Measurements from ENCODE around the gene CTRL.

The CTRL gene

DNA sequence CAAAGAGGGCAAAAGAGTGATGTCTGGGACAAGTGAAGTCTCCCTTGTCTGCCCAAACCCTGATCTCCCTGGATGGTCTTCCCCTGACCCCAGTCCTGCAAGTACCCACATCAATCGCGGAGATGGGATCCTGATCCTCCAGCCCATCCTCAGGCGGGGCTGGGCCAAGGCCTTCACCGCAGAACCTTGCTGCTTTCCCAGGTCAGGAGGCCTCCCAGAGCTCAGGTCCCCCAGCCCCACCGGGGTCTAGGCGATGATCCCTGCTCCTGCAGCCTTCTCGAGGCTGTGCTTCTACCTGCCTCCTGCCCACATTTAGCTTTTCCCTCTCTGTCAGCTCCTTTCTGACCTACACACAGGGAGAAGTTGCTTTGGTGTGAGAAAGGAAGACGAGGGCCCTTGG, 30.5 kb upstream of the CTRL start:
- no peak for DNase-seq

GRCh38 chr16:67961551-67961957, 29.9 kb upstream of the CTRL start:
- no peak for DNase-seq

DNA sequence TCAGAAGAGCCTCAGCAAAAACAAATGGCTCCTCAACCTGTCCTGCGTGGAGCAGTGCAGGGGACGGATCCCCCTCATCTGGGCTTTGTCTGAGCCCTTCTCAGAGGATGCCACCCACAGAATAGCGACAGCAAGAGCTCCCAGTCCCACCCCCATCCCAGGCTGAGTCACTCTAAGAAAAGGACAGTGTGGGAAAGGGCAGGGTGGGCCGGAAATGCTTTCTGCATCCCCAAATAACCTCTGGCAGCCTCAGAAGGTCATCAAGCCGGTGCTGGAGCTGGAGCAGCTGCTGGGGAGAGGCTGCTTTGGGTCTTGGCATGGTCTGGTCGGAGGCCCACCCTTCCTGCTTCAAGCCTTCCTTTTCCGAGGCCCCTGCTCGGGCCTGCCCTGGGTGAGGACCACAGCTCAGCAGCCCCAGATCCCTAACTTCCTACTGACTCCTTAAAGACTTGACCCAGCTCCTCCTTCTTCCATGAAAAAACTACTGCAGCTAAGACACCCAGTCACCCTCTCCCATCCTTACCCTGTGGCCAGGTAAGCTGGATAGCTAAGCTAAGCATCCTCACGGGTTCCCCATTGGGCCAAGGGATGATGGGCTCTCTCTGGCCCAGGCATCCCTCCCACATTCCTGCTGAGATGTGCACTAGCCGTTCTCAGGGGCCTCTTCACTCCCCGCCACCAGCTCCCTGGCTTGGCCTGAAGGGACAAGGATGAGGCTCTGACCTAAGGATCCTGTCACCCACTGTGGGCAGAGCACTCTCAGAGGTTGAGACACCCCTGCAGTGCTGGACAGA, 28.1 kb upstream of the CTRL start:
- no peak for DNase-seq

- DNase-seq: no peak
Measured at GRCh38 chr16:67957622-67958021, 26.0 kb upstream of the CTRL start.

- no peak for DNase-seq
Measured at GRCh38 chr16:67954421-67955196, 22.9 kb upstream of the CTRL start.

DNA sequence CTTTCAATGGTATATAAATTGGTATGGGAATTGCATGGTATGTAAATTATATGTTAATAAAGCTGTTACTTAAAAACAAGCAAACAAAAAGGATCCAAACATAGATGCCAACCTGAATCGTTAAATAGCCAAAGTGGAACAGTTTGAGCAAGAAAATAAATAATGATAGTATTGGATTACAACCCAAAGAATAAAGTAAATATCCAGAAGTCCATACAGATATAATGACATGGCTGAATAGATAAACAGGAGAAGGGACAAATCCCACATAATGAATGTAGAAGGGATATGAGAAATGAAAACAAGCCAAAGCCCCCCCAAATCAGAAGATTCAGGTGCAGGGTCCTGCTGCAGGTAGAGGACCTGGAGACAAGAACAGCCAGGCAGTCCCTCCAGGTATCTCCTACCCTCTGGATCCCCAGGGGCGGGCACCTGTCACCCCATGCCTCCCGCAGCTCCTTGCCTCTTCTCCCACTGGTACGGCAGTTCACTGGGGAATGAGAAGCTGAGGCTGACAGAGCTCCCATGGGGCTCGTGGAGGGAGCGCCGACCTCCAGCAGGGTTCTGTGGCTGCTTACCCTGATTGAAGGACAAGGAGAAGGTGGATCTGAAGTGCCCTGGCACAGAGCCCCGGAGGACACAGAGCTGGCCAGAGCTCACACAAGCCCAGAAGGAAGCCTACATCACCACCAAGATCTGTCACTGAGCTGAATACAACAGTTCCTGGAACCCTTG, 22.1 kb upstream of the CTRL start:
- DNase-seq: no peak

DNA sequence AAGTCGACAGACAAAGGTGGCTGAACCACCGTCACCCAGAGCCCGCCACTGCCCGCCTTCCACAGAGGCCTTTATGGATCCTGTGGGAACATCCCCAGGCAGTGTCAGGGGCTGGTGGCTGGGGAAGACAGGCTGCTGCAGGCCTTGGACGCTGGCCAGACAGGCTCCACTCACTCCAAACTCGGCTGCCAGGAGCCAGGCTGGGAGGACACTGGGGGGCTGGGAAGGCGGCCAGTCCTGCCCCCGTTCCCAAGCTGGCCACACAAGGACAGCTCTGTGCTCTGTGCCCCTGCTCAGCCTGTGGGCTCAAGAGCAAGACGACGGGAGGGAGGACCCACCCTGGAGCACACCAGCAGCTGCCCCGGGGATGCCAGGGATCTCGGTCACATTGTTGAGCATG, 19.8 kb upstream of the CTRL start:
- no peak for DNase-seq

GRCh38 chr16:67950335-67950843, 18.7 kb upstream of the CTRL start:
- no peak for DNase-seq

GRCh38 chr16:67949645-67950044, 18.0 kb upstream of the CTRL start:
- no peak for DNase-seq

DNA sequence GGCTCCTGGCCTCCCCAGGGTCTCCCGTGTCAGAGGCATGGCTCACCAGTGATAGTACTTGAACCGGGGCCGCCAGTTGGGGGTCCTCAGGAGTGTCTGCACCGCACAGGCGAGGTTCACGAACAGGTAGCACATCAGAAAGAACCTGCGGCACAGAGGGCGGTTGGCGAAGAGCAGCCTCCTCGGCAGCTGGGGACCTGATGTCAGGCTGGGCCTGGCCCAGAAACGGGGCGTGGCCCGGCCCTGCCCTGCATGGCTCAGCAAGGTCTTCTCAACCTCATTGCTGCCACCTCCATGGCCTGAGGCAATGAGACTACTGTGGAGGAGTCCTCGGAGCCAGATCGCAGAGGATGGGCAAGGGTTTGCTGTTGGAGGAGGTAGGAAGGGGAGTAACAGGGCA, 16.4 kb upstream of the CTRL start:
- no peak for DNase-seq

- no peak for DNase-seq
Measured at GRCh38 chr16:67946966-67947558, 15.4 kb upstream of the CTRL start.

DNA sequence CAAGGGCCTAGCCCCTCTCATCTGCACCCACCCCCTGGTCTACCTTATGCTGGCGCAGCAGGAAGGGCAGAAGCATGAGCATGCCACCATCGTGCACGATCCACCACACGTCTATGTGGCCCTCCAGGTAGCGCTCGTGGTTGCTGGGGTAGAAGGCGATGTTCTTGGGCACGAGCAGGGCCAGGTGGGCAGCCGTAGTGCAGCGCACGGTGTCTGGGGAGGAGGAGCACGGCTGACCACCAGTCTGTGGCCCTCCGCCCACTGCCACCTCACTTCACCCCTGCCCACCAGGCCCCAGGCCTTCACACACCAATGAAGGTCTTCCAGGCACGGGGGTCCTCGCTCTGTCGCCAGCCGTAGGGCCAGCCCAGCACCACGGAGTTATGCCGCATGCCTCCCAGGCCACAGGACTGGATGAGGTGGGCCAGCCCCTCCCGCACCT, 14.5 kb upstream of the CTRL start:
- DNase-seq: no peak

- no peak for DNase-seq
Measured at GRCh38 chr16:67945392-67945933, 13.8 kb upstream of the CTRL start.

DNA sequence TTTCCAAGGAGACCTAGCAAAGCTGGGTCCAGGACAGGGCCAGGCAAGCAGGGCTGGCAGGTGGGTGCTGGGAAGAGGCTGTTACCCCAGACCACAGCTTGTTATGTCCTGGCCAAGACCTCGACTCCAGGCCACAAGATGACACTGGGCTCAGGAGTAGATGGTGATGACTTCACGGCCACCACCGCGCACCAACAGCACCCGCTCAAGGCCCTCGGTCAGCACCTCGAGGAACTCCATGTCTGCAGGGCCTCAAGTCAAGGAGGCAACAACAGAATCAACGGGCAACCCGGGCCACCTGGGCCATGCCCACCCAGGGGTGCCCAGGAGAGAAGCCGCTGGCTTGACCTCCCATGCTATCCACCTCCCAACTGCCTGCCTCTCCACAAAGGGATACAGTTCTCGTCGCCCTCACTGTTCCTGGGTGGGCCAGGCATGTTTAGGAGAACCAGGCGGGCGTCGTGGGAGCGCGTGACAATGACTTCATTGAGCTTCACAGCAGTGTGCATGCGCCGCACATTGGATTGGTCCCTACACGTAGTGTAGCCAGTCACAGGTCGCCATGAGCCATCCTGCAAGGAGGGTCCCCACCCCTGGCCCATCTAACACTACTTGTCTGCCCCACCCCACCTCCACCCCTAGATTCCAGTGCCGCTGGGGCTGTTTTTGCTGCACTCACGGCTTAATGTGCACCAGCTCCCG, 13.2 kb upstream of the CTRL start:
- no peak for DNase-seq

- DNase-seq: no peak
Measured at GRCh38 chr16:67943619-67944504, 12.2 kb upstream of the CTRL start, which contains the start of gene LCAT. TSS of gene LCAT (minus strand) at chr16:67944120. CDS start at chr16:67944101, 19 bp downstream.

- no peak for DNase-seq
Measured at GRCh38 chr16:67943256-67943618, 11.6 kb upstream of the CTRL start.

DNA sequence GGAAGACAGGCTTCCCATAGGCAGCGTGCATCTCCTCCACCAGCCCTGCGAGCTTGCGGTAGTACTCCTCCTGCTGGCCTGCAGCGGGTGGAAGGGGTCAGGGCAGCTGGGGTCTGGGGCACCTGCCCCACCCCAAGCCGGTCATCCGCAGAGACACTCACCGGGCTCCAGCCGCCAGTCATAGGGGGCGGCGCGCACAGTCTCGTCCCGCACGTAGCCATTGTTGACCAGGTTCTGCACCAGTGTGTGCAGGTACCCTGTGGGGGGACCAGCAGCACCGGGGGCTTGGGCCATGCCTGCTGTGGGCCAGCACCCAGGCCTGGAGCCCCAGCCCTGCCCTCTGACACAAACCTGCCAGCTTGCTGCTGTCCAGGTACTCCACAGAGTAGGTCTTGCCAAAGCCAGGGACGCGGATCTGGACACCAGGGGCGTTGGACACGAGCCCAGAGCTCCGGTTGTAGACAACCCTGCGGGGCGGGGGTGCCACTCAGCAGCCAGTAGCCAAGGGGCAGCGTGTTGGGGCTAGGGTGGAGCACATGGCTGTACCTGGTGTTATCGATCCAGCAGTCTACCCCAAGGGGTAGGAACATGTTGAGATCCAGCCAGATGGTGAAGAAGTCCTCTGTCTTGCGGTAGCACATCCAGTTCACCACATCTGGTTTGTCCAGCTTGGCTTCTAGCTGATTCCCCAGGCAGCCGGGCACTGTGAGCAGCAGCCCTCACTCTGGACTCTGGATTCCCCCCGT, 11.0 kb upstream of the CTRL start:
- DNase-seq: no peak

GRCh38 chr16:67942200-67942509, 10.5 kb upstream of the CTRL start:
- no peak for DNase-seq

DNA sequence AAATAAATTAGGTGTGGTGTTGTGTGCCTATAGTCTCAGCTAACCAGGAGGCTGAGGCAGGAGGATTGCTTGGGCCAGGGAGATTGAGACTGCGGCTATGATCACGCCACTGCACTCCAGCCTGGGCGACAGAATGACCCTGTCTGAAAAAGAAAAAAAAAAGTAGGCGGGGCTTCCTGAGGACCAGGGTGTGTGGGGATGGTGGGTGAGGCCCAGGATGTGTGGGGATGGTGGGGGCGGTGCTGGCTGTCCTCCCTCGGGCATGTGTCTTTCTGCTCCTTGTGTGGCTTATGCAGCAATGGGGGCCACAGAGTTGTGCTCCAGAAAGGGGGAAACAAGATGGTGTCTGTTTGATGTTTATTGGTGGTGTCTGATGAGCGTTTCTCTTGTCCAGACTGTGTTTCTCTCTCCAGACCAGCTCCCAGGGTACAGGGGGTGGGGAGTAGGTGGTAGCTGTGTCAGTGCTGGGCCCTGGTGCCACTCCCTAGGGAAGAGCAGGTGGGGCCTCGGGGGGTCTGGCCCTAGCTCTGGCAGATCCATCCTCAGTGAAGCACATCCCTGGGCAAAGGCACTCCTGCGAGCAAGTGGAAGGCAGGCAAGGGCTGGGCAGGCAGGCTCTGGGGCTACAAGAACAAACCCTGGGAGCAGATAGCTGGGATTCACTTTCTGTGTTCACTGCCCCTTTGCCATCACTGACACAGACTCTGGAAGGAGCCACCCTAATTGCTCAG, 10.0 kb upstream of the CTRL start:
- DNase-seq: no peak

All from GDM1 (cell line).